ENCODE measurements around the gene BSPRY.
"Not testable (repeated sequence)": the region's sequence is repeated elsewhere in the genome, so short reads cannot be mapped to it uniquely, and the experiment has no call there.

BSPRY gene

DNA sequence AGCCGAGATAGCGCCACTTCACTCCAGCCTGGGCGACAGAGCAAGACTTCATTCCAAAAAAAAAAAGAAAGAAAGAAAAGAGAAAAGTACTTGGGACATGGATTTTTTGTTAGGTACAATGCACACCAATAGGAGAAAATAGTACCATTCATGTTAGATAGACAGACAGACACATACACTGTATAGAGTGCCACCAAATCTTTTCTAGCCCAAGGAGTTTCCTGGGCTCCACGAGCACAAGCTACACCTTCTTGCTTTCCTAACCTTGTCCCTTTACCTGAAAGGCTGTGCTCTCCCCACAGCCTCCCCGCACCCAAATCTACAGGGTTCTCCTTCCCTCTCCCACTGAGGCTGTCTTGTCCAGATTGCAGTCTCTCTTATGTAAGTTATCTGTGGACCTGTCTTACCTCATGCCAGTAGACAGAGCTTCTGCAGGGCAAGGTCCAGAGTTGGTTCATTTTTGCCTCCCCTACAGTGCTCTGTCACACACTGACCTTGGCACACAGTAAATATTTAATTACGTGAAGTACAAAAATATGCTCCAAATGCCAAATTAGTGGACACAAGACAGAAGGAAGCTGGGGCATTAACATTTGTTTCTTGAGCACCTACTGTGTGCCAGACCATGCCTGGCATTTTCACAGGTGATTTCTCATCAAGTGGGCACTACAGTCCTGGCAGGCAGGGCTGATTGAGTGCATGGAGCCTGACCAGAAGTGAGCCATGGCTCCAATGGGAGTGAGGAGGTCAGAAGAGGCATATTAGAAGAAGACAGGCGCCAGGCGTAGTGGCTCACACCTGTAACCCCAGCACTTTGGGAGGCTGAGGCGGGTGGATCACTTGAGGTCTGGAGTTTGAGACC is 45.9 kb downstream of the BSPRY start:
- no peak for DNase-seq (ENCODE audit: low read depth)

DNA sequence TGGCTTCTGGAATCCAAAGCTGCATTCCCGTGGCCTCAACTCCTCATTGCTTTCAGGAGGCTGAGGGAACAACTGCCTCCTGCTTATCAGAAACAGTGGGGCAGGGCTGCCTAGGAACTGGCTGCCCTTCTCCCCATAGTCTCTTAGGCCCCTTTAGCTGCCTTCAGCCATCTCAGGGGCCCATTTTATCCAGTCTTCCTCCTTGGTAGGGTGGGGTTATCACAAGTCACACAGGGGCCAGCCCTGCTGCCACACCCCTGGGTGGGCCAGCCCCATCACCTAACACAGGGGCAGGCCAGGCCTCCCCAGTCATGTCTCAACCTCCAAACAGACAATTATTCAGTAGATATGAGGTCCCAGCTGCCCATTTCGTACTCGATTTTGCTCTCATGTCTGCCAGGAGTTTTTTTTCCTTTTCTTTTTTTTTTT is 47.9 kb downstream of the BSPRY start:
- DNase-seq (ENCODE audit: low read depth) = no peak

DNA sequence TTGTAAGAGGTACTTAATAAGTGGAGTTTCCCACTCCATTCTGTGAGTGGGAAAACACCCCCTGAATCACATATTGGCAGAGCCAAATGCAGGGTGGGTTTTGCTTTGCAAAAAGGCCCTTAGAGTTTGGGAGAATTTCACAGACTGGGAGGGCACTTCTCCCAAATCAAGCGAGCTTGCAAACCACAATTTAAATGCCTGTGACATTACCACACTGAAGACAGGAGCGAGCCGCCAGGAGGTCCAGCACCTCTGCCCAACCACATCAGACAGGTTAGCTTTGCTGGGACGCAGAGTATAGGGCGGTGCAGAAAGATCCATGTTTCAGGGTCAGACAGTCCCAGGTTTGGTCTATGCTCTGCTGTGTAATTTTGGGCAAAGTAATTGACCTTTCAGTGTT is 49.5 kb downstream of the BSPRY start:
- DNase-seq (ENCODE audit: low read depth) = no peak

DNA sequence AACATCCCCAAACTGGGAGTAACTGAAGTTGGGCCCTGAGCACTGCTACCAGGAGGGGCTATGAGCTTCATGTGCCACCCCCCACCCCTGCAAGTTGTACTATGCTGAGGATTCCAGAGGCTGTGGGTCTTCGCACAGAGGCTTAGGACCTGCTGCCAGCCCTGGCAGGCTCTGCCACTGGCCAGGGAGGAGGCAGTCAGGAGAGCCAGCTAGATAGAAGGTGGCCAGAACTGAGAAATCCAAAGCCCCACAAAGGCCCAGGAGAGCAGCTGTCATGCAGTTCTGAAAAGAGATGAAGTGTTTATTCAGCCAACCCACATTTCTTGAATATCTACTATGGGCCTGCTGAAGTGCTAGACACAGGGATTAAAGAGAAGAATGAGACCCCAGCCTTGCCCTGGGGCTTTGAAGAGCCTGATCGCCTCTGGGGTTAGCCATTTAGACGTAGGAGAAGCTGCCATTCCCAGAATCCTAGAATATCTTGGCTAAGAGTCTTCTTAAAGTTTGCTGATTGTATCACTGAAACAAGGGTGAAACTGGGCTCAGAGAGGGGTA is 50.4 kb downstream of the BSPRY start:
- DNase-seq (ENCODE audit: low read depth) = no peak

DNA sequence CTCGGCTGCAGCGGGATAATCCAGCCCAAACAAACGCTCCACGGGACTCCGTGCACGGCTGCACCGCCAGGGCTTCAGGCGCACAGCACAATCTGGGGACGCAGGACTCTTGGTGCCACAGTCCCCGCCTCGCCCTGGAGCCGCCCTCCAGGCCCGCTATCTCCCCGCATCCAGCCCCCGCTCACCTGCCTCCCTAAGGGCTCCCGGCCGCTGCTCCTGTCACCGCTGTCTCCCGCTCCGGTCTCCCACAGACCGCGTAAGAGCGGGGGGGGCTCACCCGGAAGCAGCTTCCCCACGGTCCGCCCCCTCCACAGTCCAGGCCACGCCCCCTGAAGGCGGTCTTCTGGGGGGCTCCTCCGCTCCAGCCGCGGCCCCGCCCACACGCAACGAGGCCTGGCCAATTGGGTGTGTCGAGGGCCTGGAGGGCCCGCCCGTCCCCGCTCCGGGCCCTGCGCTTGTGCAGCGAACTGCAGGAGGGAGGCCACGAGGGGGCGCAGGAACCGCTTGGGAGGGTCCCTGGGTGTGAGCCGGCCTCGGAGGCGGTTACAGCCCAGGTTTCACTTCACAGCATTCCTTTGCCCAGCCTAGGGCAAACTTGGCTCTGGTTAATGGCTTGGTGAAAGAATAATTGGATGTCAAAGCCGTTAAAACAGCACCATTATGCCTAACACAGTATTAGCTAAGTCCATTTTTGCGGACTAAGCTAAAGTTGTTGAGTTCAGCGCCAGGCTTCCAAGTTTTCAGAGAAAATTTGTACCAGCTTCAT is 51.9 kb downstream of the BSPRY start, which contains the start of gene ALAD:
TSS of gene ALAD (minus strand) at position 258 of the 766 bp plus-strand sequence. CDS start 7,725 bp downstream, outside the sequence.
- DNase-seq (ENCODE audit: low read depth) = peak; percentile 75

DNA sequence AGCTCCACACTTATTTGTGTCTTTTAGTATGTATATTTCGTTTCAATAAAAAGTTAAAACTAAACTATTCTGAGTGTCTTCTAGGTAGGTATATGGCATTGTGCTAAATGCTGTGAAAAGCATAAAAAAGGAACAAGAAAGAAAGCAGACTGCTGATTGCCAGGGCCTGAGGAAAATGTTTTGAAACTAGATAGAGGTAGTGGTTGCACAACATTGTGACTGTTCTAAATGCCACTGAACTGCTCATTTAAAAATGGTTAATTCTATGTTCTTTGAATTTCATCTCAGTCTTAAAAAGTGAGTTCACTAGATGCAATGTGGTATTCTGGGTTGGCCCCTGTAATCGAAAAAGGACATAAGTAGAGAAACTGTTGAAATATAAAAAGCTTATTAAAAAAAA is 54.3 kb downstream of the BSPRY start:
- DNase-seq (ENCODE audit: low read depth) = no peak

DNA sequence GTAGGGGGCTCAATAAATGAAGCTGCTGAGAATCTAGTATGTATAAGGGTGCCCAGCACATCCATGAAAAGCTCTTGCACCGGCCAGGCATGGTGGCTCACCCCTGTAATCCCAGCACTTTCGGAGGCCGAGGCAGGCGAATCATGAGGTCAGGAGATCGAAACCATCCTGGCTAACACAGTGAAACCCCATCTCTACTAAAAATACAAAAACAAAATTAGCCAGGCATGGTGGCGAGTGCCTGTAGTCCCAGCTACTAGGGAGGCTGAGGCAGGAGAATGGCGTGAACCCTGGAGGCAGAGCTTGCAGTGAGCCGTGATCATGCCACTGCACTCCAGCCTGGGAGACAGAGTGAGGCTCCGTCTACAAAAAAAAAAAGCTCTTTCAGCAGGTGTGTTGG is 57.0 kb downstream of the BSPRY start:
- not testable (repeated sequence) for DNase-seq (ENCODE audit: low read depth)

DNA sequence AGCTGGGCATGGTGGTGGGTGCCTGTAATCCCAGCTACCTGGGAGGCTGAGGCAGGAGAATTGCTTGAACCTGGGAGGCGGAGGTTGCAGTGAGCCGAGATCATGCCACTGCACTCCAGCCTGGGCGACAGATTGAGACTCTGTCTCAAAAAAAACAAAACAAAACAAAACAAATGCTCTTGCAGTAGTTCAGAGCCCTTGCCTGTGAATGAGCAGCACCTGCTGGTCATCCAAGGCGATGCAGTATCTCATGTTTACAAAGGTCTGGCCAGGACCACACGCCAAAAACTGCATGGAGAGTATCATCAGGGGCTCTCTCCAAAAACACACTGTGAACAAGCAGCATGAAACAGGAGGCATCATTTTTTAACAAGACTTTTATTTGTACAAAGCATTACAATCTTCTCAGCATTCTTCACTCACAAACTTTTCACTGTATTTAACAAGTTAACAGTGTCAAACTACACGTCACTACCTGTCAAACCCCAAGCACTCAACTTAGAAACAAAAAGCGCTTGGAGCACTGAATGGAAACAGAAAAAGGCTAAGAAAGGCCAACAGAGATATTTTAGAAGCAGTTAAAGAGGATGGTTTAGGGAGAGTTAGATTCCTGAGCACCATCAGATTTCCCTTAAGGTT is 57.7 kb downstream of the BSPRY start:
- not testable (repeated sequence) for DNase-seq (ENCODE audit: low read depth)

DNA sequence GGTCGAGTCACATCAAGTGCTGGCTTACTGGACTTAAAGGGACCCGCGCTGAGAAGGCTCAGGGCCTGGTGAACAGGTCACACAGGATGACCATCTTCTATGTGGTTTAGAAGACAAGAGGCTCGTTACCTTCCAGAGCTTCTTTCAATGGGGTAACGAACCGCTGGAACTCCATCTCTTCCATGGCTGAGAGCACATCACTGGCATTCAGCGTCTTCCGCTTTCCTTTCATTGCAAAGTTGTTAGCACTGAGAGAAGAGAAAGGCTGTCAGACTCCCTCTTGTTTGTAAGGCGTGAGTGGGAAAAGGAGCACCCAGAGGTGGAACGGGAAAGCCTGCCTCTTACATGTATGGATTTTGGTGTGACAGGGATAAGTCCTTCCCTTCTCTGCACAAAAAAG is 60.1 kb downstream of the BSPRY start:
- DNase-seq (ENCODE audit: low read depth) = no peak

DNA sequence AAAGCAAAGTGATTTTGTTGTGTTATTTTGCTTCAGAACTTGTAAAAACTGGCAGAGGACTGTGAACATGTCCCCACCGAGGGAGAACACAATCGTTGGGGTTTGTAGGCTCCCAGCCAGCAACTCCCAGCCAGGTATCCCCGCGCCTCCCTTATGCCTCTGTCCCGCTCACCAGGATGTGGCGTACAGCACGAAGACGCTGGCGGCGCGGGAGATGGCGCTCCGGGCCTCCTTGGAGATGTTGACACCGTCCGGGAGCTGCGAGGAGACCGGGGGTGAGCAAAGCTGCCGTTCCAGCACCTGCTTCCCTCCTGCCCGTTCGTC is 60.5 kb downstream of the BSPRY start:
- DNase-seq (ENCODE audit: low read depth) = no peak

DNA sequence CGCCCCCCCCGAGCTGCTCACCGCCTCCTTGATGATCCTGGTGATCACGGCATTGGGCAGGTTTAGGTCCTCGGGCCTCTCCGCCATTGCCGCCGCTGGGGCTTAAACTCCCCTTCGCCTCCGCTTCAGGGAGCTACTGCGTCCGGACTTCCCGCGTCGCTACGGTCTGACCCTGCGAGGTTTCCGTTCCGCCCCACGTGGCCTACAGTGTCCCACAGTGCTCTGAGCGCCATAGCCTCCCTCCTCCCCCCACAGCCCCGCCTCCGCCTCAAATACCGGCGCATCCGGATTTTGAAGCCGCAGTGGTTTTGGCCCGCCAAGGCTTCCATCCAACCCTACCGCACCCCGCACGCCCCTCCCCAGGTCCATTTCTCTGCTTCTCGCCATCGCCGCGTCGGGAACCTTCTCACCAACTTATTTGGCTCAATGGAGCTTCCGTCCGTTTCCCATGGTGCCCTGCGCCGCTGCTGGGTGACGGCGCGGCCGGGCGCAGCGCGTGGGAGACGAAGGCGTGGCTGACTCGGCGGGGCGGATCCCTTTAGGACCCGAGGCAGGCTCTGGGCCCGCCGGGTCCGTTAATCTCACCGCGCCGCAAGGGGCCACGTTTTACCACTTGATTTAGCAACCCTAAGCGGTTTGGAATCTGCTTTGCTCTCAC is 61.0 kb downstream of the BSPRY start, which contains the start of the genes C9orf43 and POLE3:
TSS of gene C9orf43 (plus strand) at position 541 of the 658 bp plus-strand sequence. CDS start 2,747 bp downstream, outside the sequence.
TSS of gene POLE3 (minus strand) at position 469 of the 658 bp plus-strand sequence. CDS start at position 87, 382 bp downstream.
- peak; percentile 91 for DNase-seq (ENCODE audit: low read depth)

DNA sequence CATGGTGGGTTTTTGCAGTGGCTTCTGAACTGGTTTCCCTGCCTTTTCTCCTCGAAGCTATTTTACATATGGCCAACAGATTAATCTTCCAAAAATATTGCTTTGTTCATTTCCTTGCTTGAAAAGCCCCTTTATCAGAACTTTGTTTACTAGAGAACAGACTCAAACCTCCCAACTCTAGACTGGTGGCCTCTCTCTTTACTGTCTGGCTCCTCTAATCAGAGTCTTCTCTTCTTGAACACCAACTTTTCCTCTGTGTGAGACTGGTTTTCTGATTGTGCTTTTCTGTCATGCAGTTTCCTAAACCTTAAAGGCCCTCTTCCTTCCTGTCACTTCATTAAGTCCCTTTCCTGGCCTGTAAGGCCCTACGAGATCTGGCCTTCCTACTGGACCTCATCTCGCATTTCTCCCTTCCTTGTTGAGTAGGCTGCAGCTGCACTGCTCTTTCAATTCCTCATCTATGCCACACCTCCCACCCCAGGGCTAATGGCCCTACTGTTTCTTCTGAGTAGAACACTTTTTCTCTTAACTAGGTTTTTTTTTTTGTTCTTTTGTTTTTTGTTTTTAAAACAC is 66.9 kb downstream of the BSPRY start:
- DNase-seq (ENCODE audit: low read depth) = no peak

DNA sequence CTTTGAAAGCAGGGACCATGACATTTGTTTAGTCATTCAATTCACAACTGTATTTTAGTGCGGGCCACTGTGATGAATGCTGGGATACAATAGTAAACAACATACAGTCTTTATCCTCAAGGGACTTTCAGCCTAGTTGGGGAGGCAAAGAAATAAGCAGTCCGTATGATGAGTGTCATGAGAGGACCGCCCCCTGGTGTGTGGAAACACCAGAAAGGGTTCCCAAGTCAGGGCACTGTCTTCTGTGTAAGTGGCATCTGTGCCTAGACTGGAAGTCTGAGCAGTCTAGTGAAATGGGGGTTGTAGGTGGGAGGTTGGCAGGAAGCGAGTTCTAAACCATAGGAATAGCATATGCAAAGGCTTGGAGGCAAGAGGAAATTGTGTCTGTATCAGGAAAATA is 68.0 kb downstream of the BSPRY start:
- no peak for DNase-seq (ENCODE audit: low read depth)

All from HS-27A (cell line).